Activated CD4-positive, alpha-beta T cell treated with anti-CD3 and anti-CD28 coated beads, Interleukin-2, amount 50 U/mL, for 24 hours (primary cell): Measurements from ENCODE around the gene ADGRB3.
A peak's percentile ranks its signal among the peaks of the same experiment; 100 is the strongest.
"Not testable (repeated sequence)": the region's sequence is repeated elsewhere in the genome, so short reads cannot be mapped to it uniquely, and the experiment has no call there.

Source experiments
- DNase-seq, 2 donors: peaks; one replicate each; pipeline ENCODE4 v3.0.0-alpha.2; 2020; ENCODE audit warnings: low read depth in 1 of 2, low spot score in 1 of 2

The ADGRB3 gene

GRCh38 chr6:69220375-69220774 is 585.3 kb downstream of the ADGRB3 start:
- no peak for DNase-seq

- no peak for DNase-seq
These were observed 596.9 kb downstream of the ADGRB3 start for GRCh38 chr6:69232008-69232407.

DNA sequence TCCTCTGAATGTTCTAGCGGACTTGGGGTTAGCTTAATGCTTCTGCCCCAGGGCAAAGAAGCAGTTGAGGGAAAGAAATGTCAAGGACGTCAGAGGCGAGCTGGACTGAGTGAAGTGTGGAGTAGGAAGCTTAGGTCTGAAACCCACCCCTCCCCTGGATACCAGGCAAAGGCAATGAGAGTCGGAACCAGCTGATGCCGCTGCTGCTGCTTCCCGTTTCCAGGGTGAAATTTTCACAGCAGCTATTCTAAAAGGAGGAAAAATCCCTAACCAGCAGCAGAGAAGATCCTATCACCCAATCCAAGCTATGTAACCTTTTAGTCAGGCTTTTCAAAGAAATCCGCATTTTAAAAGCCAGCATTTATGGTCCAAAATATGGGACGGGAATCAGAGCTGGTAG is 597.4 kb downstream of the ADGRB3 start:
- no peak for DNase-seq

DNA sequence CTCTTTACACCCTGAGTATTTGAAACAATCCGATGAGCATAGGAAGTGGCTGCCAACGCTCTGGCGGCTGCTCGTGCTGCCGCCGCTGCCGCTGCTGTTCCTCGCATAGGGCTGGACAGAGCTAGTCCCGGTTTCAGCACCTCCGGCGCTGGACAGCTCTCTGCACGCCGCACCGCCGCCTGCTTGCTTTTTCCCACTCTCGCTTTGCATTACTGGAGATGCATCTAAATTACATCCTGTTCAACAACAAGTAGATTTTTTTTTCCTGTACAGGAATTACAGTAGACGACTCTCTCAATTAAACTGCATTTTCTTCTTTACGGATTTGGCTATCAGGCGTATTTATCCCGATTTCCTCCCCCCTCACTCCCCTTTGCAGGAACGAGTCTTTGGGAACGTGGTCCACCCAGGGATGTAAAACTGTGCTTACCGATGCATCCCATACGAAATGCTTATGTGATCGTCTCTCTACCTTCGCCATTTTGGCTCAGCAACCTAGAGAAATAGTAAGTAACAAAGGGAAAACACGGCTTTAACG is 597.9 kb downstream of the ADGRB3 start:
- peak in 1 of 2 donors; percentile 1 for DNase-seq

- no peak for DNase-seq
These were observed 603.0 kb downstream of the ADGRB3 start for GRCh38 chr6:69238067-69238466.

DNA sequence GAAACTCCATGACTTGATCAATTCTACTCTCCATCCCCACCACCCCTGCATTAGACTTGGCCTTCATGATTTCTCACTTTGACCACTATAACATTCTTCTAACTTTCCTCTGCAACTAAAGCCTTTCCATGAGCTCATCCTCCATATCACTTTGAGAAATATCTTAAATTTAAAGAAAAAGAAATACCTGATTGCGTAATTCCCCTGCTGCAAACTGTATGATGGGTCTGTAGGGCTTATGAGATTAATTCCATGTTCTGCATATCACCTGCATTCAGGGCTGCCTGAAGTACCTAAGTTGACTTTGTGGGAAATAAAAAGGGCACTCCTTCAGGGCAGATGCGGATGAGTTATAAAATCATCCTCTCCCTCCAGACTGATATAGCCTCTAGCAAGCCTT is 611.9 kb downstream of the ADGRB3 start:
- no peak for DNase-seq

DNA sequence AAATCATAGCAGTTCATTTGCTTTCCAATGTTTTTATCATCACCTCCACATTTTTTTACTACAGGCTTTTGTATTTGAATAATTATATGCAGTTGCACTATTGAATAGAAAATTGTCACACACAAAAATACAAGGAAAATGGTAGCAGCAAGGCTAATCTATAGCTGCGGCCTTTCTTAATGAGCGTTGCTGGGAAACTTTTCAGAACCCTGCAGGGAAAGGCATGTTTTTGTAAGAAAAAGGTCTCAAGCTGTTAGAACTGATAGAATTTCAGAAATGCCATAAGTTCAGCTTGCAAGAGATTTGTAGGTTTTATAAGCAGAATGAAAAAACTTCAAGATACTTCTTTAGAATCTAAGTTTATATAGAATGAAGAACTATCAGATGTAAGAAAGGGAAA is 625.9 kb downstream of the ADGRB3 start:
- DNase-seq: no peak

DNA sequence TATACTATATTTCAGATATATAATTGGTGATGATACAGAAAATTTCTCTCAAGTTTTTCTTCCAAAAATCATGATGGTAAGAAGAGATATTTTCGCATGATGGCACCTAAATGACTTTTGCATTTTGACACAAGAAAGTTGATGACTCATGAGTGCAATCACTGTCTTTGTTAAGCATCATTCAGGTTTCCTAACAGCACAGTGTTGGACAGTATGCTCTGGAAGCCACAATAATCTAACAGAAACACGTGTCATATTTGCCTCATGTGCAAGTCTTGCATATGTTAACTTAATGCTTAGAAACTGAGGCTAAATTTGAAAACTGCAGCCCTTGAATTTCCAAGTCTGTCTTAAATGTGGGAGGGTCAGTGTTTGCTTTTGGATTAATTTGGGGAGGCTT is 628.2 kb downstream of the ADGRB3 start:
- DNase-seq: no peak

DNA sequence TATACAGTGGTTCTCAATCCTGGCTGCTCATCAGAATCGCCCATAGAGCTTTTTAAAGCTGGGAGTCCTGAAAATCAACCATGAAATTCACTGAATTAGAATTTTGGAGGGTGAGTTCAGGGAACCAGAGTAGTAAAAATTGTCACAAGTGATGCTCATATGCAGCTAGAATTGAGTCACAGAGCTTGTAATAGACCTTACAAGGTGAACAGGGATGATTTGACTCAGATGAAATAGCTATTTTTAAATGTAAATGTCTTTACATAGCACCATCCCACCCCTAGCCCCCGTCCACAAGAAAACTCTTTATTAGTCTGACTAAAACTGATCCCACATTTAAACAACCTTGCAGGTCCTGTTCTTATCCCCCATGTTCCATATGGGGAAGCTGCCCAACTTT is 630.0 kb downstream of the ADGRB3 start:
- no peak for DNase-seq

DNA sequence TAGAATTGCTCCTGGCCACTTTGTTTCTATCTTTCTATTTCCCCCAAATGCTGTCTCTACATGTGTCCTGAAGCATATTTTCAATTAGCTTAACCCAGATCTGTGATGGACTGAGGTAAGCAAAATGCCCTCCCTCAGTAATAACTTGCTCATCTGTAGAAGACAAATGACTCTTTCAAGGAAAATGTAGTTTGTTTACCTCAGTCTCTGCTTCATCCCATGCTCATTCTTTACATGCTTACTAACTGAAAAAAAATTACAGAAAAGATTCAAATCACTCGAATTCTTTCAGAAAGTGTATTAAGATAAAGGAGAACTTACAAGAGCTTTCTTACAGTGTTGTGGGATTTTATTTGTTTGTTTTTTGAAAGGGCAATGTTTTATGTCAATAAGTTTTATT is 630.6 kb downstream of the ADGRB3 start:
- DNase-seq: no peak

- no peak for DNase-seq
These were observed 641.1 kb downstream of the ADGRB3 start for GRCh38 chr6:69276204-69276603.

DNA sequence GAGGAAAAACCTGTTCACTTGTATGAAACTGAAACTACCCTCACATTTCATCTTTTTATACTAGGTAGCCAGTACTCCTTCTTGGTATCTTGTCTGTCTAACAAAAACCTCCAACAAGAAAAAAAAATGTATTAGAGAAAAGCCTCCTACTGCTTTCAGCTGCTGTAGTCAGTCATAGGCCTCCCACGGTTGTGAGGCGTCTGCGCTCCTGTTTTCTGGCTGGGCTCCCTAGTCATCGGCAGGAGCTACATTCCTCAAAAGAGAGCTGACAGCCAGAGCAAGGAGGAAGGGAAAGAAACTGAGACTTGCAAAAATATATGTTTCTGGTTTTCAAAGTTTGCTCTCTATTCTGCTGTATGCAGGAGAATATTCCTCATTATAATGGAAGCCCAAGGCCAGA is 644.7 kb downstream of the ADGRB3 start:
- DNase-seq: no peak

DNA sequence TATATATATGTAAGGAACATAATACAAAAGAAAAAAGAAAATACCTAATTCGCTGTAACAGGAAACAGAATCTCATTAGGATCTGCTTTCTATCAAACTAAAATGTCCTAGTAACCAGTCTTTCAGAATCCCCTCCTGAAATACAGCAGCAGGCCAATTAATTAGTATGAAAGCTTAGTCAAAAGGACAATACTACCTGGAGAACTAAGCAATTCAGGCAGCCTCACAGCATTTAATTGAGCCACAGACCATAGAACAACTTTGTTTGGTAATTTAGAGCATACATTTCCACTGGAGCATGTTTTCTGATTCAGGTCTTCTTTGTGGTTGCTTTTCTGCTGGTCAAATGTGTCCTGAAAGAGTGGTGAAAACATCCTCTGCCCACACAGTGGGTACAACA is 645.8 kb downstream of the ADGRB3 start:
- DNase-seq: no peak

- DNase-seq: no peak
These were observed 649.2 kb downstream of the ADGRB3 start for GRCh38 chr6:69284176-69284730.

DNA sequence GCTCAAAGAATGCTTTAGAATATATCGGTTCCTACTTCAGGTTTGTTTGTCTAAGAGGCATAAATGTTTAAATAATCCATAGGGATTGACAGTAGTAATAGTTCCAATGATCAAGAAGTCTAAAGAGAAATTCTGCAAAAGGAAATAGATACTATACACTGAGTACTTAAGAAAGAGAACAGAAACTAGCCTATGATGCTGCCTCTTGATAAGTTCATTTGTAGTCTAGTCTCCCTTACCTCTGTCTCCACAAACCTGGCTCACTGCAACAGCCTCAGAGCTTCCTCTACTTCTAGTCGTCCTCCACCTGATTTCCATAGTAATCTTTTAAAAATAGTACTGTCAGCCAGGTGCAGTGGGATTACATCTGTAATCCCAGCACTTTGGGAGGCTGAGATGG is 650.0 kb downstream of the ADGRB3 start:
- DNase-seq: no peak

DNA sequence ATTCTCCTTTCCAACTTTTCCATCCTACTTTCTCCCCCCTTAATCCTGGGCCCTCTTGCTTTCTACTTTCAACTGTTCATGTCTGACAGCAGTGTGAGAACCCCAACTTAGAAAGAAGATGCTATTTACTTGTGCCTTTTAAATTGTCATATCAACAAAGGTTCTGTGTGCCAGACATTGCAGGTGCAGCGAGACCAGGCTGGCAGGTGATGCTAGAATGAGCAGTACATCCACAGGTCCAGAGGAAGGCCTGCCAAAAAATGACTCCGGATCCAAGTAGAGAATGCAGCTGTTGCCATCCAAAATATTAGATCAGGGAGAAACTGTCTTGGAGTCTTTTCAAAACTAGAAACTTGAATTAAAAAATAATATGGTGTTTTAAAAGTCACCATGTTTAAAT is 651.2 kb downstream of the ADGRB3 start:
- no peak for DNase-seq

GRCh38 chr6:69288198-69288597 is 653.1 kb downstream of the ADGRB3 start:
- DNase-seq: not testable (repeated sequence)

DNA sequence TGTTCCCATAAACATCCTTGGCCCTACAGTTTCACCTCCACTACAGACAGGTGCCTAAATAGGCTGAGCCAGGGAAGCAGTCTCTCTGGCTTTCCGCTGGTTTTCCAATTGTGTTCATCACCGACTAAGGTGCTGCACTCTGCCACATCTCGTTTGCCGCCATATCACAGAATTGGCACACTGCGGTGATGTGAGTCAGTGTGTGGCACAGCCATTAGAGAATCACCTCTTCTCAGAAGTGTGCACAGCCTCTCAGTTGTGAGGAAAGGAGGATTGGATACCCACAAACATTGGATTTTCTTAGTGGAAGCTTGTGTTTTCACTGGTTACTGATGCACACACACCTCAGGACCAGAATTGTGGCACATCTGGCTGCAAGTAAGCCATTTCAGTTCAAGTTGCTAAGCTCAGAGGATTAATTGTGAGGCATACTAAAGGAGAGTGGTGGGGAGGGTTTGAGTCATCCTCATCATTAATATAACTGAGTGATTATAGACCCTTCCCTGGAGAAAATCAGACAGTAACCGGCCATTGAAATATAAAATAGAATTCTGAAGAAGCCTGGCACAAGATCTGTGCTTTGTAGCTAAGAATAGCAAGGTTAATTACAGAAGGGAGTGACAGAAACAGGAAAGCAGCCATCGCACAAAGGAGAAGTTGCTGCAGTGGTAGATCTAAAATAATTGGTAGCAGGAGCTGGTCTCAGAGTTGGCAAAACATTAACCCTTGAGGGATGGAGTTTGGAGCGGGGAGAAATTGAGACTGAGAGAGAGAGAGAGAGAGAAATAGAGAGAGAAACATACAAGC is 654.8 kb downstream of the ADGRB3 start:
- no peak for DNase-seq

DNA sequence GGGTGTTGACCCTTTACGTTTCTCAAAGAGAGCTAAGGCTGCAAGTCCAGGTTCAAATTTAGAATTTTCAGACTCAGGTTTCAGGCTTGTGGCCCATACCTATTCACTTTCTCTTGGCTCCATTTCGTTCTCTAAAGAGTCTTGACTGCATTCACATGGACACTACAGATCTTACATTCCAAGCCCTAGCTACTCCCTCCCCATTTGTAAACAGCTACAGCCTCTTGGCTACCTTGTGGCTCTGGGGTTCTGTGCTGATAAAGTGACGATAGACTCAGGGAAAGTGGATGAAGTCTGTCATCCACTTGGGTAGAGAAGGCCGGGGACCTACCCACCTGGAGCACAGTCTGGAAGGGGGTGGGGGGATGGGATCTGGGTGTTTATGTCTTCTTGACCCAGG is 658.4 kb downstream of the ADGRB3 start:
- DNase-seq: no peak

DNA sequence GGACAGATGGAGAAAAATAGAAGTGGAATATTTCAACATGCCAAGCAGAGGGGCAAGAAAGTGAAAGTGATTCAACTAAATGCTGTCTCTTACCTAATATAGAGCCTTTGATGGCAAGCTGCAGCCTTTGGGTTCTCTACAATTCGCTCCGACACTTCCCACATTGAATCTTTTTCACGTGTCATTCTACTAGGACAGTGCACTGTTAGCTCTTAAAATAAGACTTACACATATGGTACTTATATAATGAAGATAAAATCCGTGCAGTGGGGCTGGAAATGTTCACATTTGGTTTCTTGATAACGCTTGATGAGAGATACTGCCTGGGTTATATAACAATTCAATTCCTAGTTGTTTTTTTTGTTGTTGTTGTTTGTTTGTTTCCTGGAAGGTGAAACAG is 659.3 kb downstream of the ADGRB3 start:
- no peak for DNase-seq

DNA sequence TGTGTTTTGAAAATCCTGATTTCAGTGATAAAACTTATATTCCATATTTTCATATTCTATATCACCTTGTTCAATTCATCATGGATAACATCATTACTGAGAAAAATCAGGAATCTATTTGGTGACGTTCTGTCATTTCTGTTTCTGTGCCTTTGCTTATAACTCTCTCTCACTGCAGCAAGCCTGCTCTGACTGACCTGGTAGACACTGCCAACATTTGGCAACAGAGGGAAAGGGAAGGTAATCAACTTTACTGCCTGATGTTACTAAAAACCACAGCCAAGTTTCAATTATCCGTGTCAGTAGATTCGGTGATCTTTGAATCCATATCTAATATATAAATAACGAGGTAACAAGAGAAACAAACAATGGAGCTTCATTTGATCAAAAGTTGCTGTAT is 659.8 kb downstream of the ADGRB3 start:
- no peak for DNase-seq

- DNase-seq: no peak
These were observed 668.3 kb downstream of the ADGRB3 start for GRCh38 chr6:69303382-69303781.

- no peak for DNase-seq
These were observed 670.4 kb downstream of the ADGRB3 start for GRCh38 chr6:69305456-69305855.
